BJ (cell line): ENCODE measurements around the gene PSMB9. TPM values are rescaled to one million over a fixed set of nuclear protein-coding genes. Genes with fewer than 3 reads are reported as not detected.
"Not testable (repeated sequence)": the region's sequence is repeated elsewhere in the genome, so short reads cannot be mapped to it uniquely, and the experiment has no call there.

Experiments
- CTCF ChIA-PET: fragments of 350-600 bp; formaldehyde crosslinking; extraction: SDS; loops from one replicate; lab custom pipeline; 2021; ENCODE audit warnings: antibody characterized with exemption, inconsistent platforms; lab: Yijun Ruan, JAX
- POLR2A ChIA-PET: fragments of 300-600 bp; sonication (Branson Sonifier 250); formaldehyde crosslinking; extraction: SDS; loops from one replicate; lab custom pipeline; 2021; ENCODE audit warnings: antibody characterized with exemption; lab: Charles Lee
- DNase-seq: peaks from one replicate; pipeline ENCODE4 v3.0.0-alpha.2; 2011; ENCODE audit warnings: low read depth
- H3K27me3 ChIP-seq: 2 replicates; pipeline ENCODE4 v1.6.0; 2011; ENCODE audit warnings: low read length; ENCODE audit not compliant: control insufficient read depth, insufficient read depth
- H3K36me3 ChIP-seq: 2 replicates; pipeline ENCODE4 v1.5.1; 2011; ENCODE audit warnings: low read length; ENCODE audit not compliant: control insufficient read depth, insufficient read depth
- H3K4me3 ChIP-seq: 2 replicates; pipeline ENCODE4 v1.5.1; 2011; ENCODE audit warnings: low read depth, mild to moderate bottlenecking, control low read depth, low read length
- CTCF ChIP-seq: IDR thresholded peaks from 2 replicates; pipeline ENCODE4 v1.5.1; 2011; ENCODE audit warnings: low read depth, mild to moderate bottlenecking, control low read depth, inconsistent platforms, low read length, moderate library complexity; ENCODE audit not compliant: insufficient read depth
- polyA minus RNA-seq: library from RNA; depleted of rRNA, polyadenylated mRNA; stranded (reverse); fragments of >200 nt; gene quantifications from 2 replicates; pipeline ENCODE4 v1.2.3, GENCODE V29; 2011; rRNA and poly(A)+ RNA removed
- polyA plus RNA-seq: library from polyadenylated mRNA; depleted of rRNA; stranded (reverse); fragments of >200 nt; gene quantifications from 2 replicates; pipeline ENCODE4 v1.2.3, GENCODE V29; 2011; rRNA removed

Gene PSMB9
- polyA plus RNA-seq, result 37.9 and 44.7 TPM in 2 replicates
- polyA minus RNA-seq, result 12.2 and 18.1 TPM in 2 replicates

GRCh38 chr6:32853541-32854375, at the start of gene PSMB9, which contains the start of gene TAP1:
TSS of gene PSMB9 (plus strand) at chr6:32854192. CDS start at chr6:32854230, 38 bp downstream.
TSS of gene TAP1 (minus strand) at chr6:32853704. CDS start at chr6:32853636, 68 bp downstream.
- DNase-seq, result peak; percentile 61
- no peaks in the 10 kb centered on the region for H3K27me3 ChIP-seq
- peak within 1 kb of the TSS; percentile 65 for H3K4me3 ChIP-seq
- peaks cover 13% of the 10 kb centered on the region for H3K36me3 ChIP-seq
- CTCF ChIA-PET, result interaction anchor here (0.8 to 5.8 kb wide), 14 partner anchors 9 to 130 kb away, joined by 3 to 102 read pairs (median 4); partner anchors contain the start of gene TAP2
- POLR2A ChIA-PET, result interaction anchor here (0.6 to 1.4 kb wide), 3 partner anchors 9 to 122 kb away, joined by 3 to 8 read pairs (median 4); no protein-coding TSS in a partner anchor
- peak; percentile 72 for TF ChIP-seq CTCF

- DNase-seq, POLR2A ChIA-PET, H3K27me3 ChIP-seq, H3K4me3 ChIP-seq, H3K36me3 ChIP-seq: not testable (repeated sequence)
- CTCF ChIA-PET, result interaction anchor here (1.5 kb wide), 1 partner anchor 391 kb away, joined by 3 read pairs; no protein-coding TSS in a partner anchor
Observed at GRCh38 chr6:32805404-32805803, 48.6 kb upstream of the PSMB9 start.

GRCh38 chr6:32807020-32807580, 46.9 kb upstream of the PSMB9 start:
- POLR2A ChIA-PET, result no interaction called here
- 0 out of 2 replicates have a peak, but pooled peaks cover 1% of the 10 kb centered on the region for H3K27me3 ChIP-seq
- H3K4me3 ChIP-seq, result no peak overlapping the region
- H3K36me3 ChIP-seq, result no peaks in the 10 kb centered on the region
- CTCF ChIA-PET, result interaction anchor here (1.2 to 1.3 kb wide), 2 partner anchors 14 to 562 kb away, joined by 3 read pairs; no protein-coding TSS in a partner anchor
- DNase-seq, result no peak
- no peak for TF ChIP-seq CTCF

GRCh38 chr6:32809171-32809570, 44.8 kb upstream of the PSMB9 start:
- no peak for DNase-seq
- CTCF ChIA-PET, result interaction anchor here (0.7 to 1.6 kb wide), 3 partner anchors 12 to 59 kb away, joined by 3 to 4 read pairs (median 4); no protein-coding TSS in a partner anchor
- no peaks in the 10 kb centered on the region for H3K36me3 ChIP-seq
- no peak for TF ChIP-seq CTCF
- POLR2A ChIA-PET, result no interaction called here
- H3K4me3 ChIP-seq, result no peak overlapping the region
- H3K27me3 ChIP-seq, result peaks cover 6% of the 10 kb centered on the region

- no peak overlapping the region for H3K4me3 ChIP-seq
- no peaks in the 10 kb centered on the region for H3K36me3 ChIP-seq
- peaks cover 5% of the 10 kb centered on the region for H3K27me3 ChIP-seq
- ChIA-PET POLR2A (no interaction called here), CTCF (interaction anchor here (1.0 to 1.8 kb wide), 3 partner anchors 16 to 57 kb away, joined by 3 to 4 read pairs (median 4); no protein-coding TSS in a partner anchor)
- no peak for TF ChIP-seq CTCF
- no peak for DNase-seq
Observed at GRCh38 chr6:32814145-32814544, 39.8 kb upstream of the PSMB9 start.
